Neutrophil (primary cell): ENCODE measurements around the gene EPHA2.
"Not testable (repeated sequence)": the region's sequence is repeated elsewhere in the genome, so short reads cannot be mapped to it uniquely, and the experiment has no call there.

Experiments
- H3K27ac ChIP-seq: fragments of 200-600 bp; sonication (generic); 2 replicates; pipeline ENCODE4 v1.5.1; 2016; ENCODE audit warnings: mild to moderate bottlenecking, moderate library complexity
- H3K27me3 ChIP-seq: fragments of 200-600 bp; sonication (generic); 2 replicates; pipeline ENCODE4 v1.6.0; 2016; ENCODE audit warnings: mild to moderate bottlenecking
- H3K36me3 ChIP-seq: fragments of 200-600 bp; sonication (generic); 2 replicates; pipeline ENCODE4 v1.5.1; 2017
- H3K4me1 ChIP-seq, 2 experiments: fragments of 200-600 bp in 1 of 2; sonication (generic) in 1 of 2; 1 replicate in 1 of 2; 2 replicates in 1 of 2; pipeline versions ENCODE4 v1.5.1 to v1.6.1; 2013 to 2016; ENCODE audit warnings: low read depth in 1 of 2, low read length in 1 of 2, mild to moderate bottlenecking in 1 of 2, moderate library complexity in 1 of 2; ENCODE audit not compliant: control insufficient read depth in 1 of 2, insufficient read depth in 1 of 2
- H3K4me3 ChIP-seq, 2 experiments: fragments of 200-600 bp in 1 of 2; sonication (generic) in 1 of 2; 1 replicate in 1 of 2; 2 replicates in 1 of 2; pipeline ENCODE4 v1.5.1; 2013 to 2016; ENCODE audit warnings: low read depth in 1 of 2, low read length in 1 of 2, mild to moderate bottlenecking in 1 of 2, moderate library complexity in 1 of 2
- H3K9me3 ChIP-seq: fragments of 200-600 bp; sonication (generic); 2 replicates; pipeline ENCODE4 v1.5.1; 2016
- TF ChIP-seq, protein P1 (sequence below): fragments of 200-600 bp; sonication (generic); IDR thresholded peaks from 2 replicates; pipeline ENCODE4 v1.5.1; 2016; ENCODE audit warnings: antibody characterized with exemption

Gene EPHA2

DNA sequence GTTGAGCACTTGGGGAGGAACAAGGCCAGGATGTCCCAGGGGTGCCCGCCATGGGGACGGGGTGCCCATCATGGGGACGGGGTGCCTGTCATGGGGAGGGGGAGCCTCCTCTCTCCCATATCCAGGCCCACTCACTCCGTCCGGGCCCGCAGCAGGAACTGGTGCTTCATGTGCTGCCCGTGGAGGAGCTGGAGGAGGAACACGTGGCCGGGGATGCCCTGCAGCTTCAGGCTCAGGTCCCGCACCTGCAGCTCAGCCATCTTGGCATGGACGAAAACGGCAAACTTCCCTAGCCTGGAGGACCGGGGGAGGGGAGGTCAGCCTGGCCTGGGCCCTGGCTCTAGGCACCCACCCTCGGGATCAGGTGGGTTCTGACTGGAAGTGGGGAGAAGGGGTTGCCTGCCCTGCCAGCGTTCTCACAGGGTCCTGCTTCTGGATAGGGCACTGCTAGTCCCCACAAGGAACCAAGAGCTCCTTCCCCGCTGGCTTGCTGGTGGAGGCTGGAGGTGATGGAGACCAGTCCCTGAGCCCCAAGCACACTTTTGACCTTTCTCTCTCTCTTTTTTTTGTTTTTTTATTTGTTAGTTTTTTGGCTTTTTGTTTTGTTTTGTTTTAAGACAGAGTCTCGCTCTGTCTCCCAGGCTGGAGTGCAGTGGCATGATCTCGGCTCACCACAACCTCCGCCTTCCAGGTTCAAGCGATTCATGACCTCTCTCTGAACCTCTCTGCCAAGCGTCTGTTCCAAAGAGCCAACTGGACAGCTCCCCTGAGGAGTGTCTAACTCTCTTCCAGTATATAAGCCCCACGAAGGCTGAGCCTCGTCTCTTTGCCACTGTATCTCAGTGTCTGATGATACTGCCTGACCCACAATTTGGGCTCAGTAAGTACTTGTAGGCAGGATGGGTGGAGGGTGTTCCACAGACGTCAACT, 46.7 kb upstream of the EPHA2 start:
- Histone ChIP-seq H3K27me3 (peaks cover under 1% of the 10 kb centered on the region), H3K4me1 (peaks cover 12 to 15% of the 10 kb centered on the region in 2 experiments), H3K9me3 (no peaks in the 10 kb centered on the region), H3K4me3 (no peak overlapping the region), H3K27ac (no peak overlapping the region), H3K36me3 (no peaks in the 10 kb centered on the region)
- TF ChIP-seq, protein P1, sequence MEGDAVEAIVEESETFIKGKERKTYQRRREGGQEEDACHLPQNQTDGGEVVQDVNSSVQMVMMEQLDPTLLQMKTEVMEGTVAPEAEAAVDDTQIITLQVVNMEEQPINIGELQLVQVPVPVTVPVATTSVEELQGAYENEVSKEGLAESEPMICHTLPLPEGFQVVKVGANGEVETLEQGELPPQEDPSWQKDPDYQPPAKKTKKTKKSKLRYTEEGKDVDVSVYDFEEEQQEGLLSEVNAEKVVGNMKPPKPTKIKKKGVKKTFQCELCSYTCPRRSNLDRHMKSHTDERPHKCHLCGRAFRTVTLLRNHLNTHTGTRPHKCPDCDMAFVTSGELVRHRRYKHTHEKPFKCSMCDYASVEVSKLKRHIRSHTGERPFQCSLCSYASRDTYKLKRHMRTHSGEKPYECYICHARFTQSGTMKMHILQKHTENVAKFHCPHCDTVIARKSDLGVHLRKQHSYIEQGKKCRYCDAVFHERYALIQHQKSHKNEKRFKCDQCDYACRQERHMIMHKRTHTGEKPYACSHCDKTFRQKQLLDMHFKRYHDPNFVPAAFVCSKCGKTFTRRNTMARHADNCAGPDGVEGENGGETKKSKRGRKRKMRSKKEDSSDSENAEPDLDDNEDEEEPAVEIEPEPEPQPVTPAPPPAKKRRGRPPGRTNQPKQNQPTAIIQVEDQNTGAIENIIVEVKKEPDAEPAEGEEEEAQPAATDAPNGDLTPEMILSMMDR = no peak

DNA sequence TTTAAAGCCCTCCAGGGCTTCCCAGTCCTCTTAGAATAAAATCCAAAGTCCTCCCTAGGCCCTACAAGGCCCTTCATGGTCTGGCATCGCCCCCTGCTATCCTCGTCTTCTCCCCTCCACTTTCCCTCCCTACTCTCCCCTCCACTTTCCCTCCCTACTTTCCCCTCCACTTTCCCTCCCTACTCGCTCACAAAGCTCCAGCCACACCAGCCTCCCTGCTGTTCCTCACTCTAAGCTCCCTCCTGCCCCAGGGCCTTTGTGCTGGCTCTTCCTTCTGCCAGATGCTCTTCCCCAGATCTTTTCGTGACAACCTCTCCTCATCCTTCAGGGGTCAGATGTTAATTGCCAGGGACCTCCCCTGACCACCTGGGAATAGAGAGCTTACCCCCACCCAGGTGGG, 43.8 kb upstream of the EPHA2 start:
- no peaks in the 10 kb centered on the region for H3K27me3 ChIP-seq
- no peak overlapping the region for H3K4me3 ChIP-seq
- no peaks in the 10 kb centered on the region for H3K36me3 ChIP-seq
- no peaks in the 10 kb centered on the region for H3K9me3 ChIP-seq
- TF ChIP-seq, protein P1 = no peak
- no peaks in the 10 kb centered on the region for H3K4me1 ChIP-seq
- no peak overlapping the region for H3K27ac ChIP-seq

DNA sequence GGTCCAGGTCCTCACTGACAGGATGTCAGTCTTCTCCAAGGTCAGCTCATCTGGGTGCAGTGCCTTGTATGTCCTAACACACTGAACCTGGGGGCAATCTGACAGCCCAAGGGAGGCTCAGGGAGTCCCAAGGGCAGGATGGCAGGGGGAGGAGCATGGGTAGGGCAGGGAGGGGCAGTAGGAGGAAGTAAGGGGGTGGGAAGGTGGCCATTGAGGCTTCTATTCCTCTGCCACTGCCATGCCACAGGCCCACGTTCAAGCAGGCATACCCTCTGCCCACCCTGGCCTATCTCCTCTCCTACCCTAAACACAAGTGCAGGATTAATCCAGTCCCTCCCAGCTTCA, 43.3 kb upstream of the EPHA2 start:
- Histone ChIP-seq H3K27me3 (no peaks in the 10 kb centered on the region), H3K27ac (no peak overlapping the region), H3K4me3 (no peak overlapping the region), H3K4me1 (no peaks in the 10 kb centered on the region), H3K9me3 (no peaks in the 10 kb centered on the region), H3K36me3 (no peaks in the 10 kb centered on the region)
- TF ChIP-seq, protein P1 = no peak

DNA sequence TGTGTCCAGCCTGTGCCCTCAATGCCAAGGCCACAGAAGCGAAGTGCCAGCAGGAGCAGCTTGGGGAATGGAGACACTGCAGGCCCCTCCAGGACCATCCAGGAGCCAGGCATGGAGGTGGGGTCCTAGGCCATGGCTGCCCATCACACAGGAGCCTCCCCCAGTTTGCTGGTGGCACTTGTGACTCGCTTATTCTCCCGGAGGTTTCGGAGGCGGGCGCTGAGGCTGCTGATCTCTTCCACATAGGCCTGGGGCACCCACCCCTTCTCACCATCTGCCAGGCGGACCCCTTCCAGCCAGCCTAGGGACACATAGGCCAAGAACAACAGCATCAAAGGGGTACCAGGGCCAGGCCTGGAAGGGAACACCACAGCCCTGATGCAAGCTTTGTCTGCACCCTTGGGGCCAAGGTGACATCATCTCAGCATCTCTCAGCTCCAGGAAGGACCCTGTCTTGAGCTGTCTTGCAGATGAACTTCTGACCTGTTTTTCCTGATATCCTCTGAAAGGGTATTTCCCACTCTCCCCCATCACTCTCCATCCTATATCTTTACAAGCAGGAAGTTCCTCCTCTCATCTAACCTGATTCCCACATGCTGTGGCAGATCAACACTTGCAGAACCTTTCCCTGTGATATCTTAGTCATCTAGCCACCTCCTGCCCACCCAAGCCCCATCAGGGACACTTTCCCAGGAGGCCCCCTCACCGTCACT, 42.7 kb upstream of the EPHA2 start:
- H3K4me3 ChIP-seq = no peak overlapping the region
- TF ChIP-seq, protein P1 = no peak
- H3K4me1 ChIP-seq = no peaks in the 10 kb centered on the region
- H3K27ac ChIP-seq = no peak overlapping the region
- H3K36me3 ChIP-seq = no peaks in the 10 kb centered on the region
- H3K27me3 ChIP-seq = no peaks in the 10 kb centered on the region
- H3K9me3 ChIP-seq = no peaks in the 10 kb centered on the region

DNA sequence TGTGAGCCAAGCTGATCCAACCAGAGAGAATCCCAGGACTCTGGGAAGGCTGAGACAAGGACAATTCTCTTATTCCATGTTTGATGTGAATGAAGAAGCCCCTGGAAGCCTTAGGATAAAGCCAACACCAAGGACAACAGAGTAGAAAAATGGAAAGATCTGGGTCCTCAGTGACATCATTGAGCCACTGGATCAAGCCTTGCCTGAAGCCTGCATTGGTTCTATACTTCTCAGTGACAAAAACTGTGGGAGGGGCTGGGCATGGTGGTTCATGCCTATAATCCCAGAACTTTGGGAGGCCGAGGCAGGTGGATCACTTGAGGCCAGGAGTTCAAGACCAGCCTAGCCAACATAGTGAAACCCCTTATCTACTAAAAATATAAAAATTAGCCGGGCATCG, 41.0 kb upstream of the EPHA2 start:
- H3K4me1 ChIP-seq = no peaks in the 10 kb centered on the region
- no peaks in the 10 kb centered on the region for H3K27me3 ChIP-seq
- no peak overlapping the region for H3K4me3 ChIP-seq
- H3K9me3 ChIP-seq = no peaks in the 10 kb centered on the region
- TF ChIP-seq, protein P1 = no peak
- no peaks in the 10 kb centered on the region for H3K36me3 ChIP-seq
- no peak overlapping the region for H3K27ac ChIP-seq

DNA sequence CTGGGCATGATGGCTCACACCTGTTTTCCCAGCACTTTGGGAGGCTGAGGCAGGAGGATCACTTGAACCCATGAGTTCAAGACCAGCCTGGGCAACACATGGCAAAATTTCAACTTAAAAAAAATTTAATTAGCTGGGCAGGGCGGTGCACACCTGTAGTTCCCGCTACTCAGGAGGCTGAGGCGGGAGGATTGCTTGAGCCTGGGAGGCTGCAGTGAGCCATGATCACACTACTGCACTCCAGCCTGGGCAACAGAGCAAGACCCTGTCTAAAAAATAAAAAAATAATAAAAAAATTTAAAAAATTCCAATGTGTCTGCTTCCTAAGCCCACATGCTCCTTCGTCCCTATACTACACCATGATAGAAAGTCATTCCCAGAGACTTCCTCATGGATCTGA, 40.3 kb upstream of the EPHA2 start:
- H3K4me3 ChIP-seq, H3K27ac ChIP-seq, H3K9me3 ChIP-seq, H3K36me3 ChIP-seq, H3K4me1 ChIP-seq, H3K27me3 ChIP-seq: not testable (repeated sequence)
